ENCODE measurements around the gene KIRREL1.

- TF ChIP-seq CTCF (IDR thresholded peaks at IDR 0.05) (no peak), POLR2A (IDR thresholded peaks at IDR 0.05) (no peak)
Measured at GRCh38 chr1:158077411-158078256, 84.2 kb downstream of the KIRREL1 start.
